ENCODE measurements around the gene TNFRSF21.

GRCh38 chr6:47277702-47278101 is 32.0 kb downstream of the TNFRSF21 start:
- TF ChIP-seq, protein P1, sequence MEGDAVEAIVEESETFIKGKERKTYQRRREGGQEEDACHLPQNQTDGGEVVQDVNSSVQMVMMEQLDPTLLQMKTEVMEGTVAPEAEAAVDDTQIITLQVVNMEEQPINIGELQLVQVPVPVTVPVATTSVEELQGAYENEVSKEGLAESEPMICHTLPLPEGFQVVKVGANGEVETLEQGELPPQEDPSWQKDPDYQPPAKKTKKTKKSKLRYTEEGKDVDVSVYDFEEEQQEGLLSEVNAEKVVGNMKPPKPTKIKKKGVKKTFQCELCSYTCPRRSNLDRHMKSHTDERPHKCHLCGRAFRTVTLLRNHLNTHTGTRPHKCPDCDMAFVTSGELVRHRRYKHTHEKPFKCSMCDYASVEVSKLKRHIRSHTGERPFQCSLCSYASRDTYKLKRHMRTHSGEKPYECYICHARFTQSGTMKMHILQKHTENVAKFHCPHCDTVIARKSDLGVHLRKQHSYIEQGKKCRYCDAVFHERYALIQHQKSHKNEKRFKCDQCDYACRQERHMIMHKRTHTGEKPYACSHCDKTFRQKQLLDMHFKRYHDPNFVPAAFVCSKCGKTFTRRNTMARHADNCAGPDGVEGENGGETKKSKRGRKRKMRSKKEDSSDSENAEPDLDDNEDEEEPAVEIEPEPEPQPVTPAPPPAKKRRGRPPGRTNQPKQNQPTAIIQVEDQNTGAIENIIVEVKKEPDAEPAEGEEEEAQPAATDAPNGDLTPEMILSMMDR (IDR thresholded peaks at IDR 0.05; ENCODE audit: borderline replicate concordance, extremely low read depth, low read length, poor library complexity, severe bottlenecking), result no peak
- no peak for TF ChIP-seq EZH2 (IDR thresholded peaks at IDR 0.05; ENCODE audit: borderline replicate concordance, low read depth, low read length, severe bottlenecking)

Measured in DND-41 (cell line).